GM12878 (cell line): ENCODE data around the gene WDR11. TPM values are rescaled to one million over a fixed set of nuclear protein-coding genes. Genes with fewer than 3 reads are reported as not detected.

Experiments used
- ATAC-seq: fragments of 200-7000 bp; cut with Tn5 transposase; 3 replicates; pipeline ENCODE4 v1.9.1; 2020; ENCODE audit warnings: mild to moderate bottlenecking, moderate library complexity
- BruUV-seq: library from RNA; stranded (reverse); fragments of 400-500 nt; replicated peaks from 2 replicates; lab custom pipeline; 2021; lab: Mats Ljungman, UMichigan
- CTCF ChIA-PET: fragments of 300-600 bp; sonication (Branson Sonifier 250); formaldehyde crosslinking; extraction: SDS; loops from one replicate; lab custom pipeline; 2021; ENCODE audit warnings: inconsistent platforms; lab: Yijun Ruan, JAX
- POLR2A ChIA-PET: fragments of 350-600 bp; formaldehyde crosslinking; extraction: SDS; loops from one replicate; lab custom pipeline; 2021; ENCODE audit warnings: inconsistent platforms; lab: Charles Lee
- RAD21 ChIA-PET: fragments of 300-600 bp; sonication (Branson Sonifier 250); formaldehyde crosslinking; loops from one replicate; lab custom pipeline; 2023; ENCODE audit warnings: antibody characterized with exemption; ENCODE audit not compliant: unreplicated experiment; lab: Charles Lee
- SMC1A ChIA-PET: fragments of 300-600 bp; sonication (Branson Sonifier 250); formaldehyde crosslinking; loops from one replicate; lab custom pipeline; 2023; ENCODE audit not compliant: unreplicated experiment, uncharacterized antibody; lab: Charles Lee
- DNase-seq: peaks from one replicate; pipeline ENCODE4 v3.0.0-alpha.2; 2011; ENCODE audit warnings: low read depth, low spot score
- FAIRE-seq: peaks from 3 replicates; lab custom pipeline; 2011; peaks lifted over from hg19 to GRCh38; lab: Jason Lieb, UNC
- H2AFZ ChIP-seq: 2 replicates; pipeline ENCODE4 v1.6.0; 2011; ENCODE audit warnings: low read depth, low read length, control low read depth; ENCODE audit not compliant: control insufficient read depth
- H3K27ac ChIP-seq: 2 replicates; pipeline ENCODE4 v1.5.1; 2011; ENCODE audit warnings: control low read depth; ENCODE audit not compliant: control insufficient read depth, insufficient read depth
- H3K27me3 ChIP-seq, 2 experiments: replicated peaks in 1 of 2; 2 replicates each; pipeline versions ENCODE4 v1.6.0 to v1.6.1; 2011; ENCODE audit warnings: low read length in 1 of 2; ENCODE audit not compliant: control insufficient read depth in 2 of 2, insufficient read depth in 2 of 2
- H3K36me3 ChIP-seq, 2 experiments: 2 replicates each; pipeline ENCODE4 v1.5.1; 2011; ENCODE audit warnings: low read length in 1 of 2; ENCODE audit not compliant: control insufficient read depth in 2 of 2, insufficient read depth in 2 of 2
- H3K4me1 ChIP-seq: 2 replicates; pipeline ENCODE4 v1.6.1; 2011; ENCODE audit warnings: mild to moderate bottlenecking, low read length, moderate library complexity, mixed read lengths; ENCODE audit not compliant: control insufficient read depth, insufficient read depth
- H3K4me2 ChIP-seq: 2 replicates; pipeline ENCODE4 v1.6.0; 2011; ENCODE audit warnings: control low read depth; ENCODE audit not compliant: control insufficient read depth, insufficient read depth
- H3K4me3 ChIP-seq: fragments of 200-600 bp; sonication (generic); 2 replicates; pipeline ENCODE4 v1.5.1; 2016
- H3K79me2 ChIP-seq: 2 replicates; pipeline ENCODE4 v1.6.0; 2011; ENCODE audit warnings: low read length; ENCODE audit not compliant: control insufficient read depth, insufficient read depth
- H3K9ac ChIP-seq: 2 replicates; pipeline ENCODE4 v1.8.0; 2011; ENCODE audit warnings: low read length, control low read depth, mixed read lengths; ENCODE audit not compliant: control insufficient read depth, insufficient read depth
- H3K9me3 ChIP-seq: replicated peaks from 3 replicates; pipeline ENCODE4 v1.5.1; 2011; ENCODE audit warnings: mild to moderate bottlenecking, low read length; ENCODE audit not compliant: control insufficient read depth, insufficient read depth
- H4K20me1 ChIP-seq: 2 replicates; pipeline ENCODE4 v1.6.0; 2011; ENCODE audit not compliant: control insufficient read depth, insufficient read depth
- WGBS: methylation state at CpG from one replicate; pipeline ENCODE4 v1.1.6; 2016; ENCODE audit warnings: low lambda C conversion rate; ENCODE audit not compliant: insufficient replicate concordance, insufficient coverage; ENCODE audit errors: missing lambda C conversion rate; 5-methylcytosine and 5-hydroxymethylcytosine counted together
- in situ Hi-C: fragments of 300-500 bp; cut with MboI; formaldehyde crosslinking; loops from 9 replicates; pipeline ENCODE4 v1.14.3; 2018; ENCODE audit warnings: mixed read lengths
- intact Hi-C: fragments of 100-400 bp; cut with micrococcal nuclease; formaldehyde crosslinking; loops from one replicate; pipeline ENCODE4 v1.14.2; 2022; ENCODE audit not compliant: unreplicated experiment
- polyA plus RNA-seq, 11 experiments: library from polyadenylated mRNA; depleted of rRNA in 4 of 11; unstranded in 6 of 11; stranded (reverse) in 5 of 11; fragments of >200 nt; fragmentation: Nextera tagmentation in 4 of 11; fragmentation: Illumina TruSeq in 1 of 11; extraction: Ambion mirVana in 4 of 11; extraction: Trizol in 1 of 11; gene quantifications; 1 replicate in 1 of 11; 2 replicates in 10 of 11; pipeline versions ENCODE4 v1.2.1 to v1.2.3, GENCODE V29; 2011 to 2016; ENCODE audit warnings: inconsistent platforms in 2 of 11, missing spikeins in 2 of 11, low read depth in 1 of 11
- total RNA-seq, 4 experiments: library from RNA; depleted of rRNA in 3 of 4; stranded (reverse); fragments of >200 nt in 3 of 4; fragmentation: Illumina TruSeq in 1 of 4; extraction: Trizol in 1 of 4; gene quantifications; 2 replicates each; pipeline versions ENCODE4 v1.2.1 to v1.2.3, GENCODE V29; 2013 to 2021
- TF ChIP-seq, protein P1 (sequence below): fragments of 450-650 bp; IDR thresholded peaks from 2 replicates; pipeline ENCODE4 v1.6.1; 2017; ENCODE audit warnings: mild to moderate bottlenecking, moderate library complexity

Gene WDR11
- total and polyA plus RNA-seq, 10 of the 15 experiments (the other 5 are each of a cell fraction or from before 2014, with no cell fraction given) = 21.3 to 132 (median 42.6) TPM

DNA sequence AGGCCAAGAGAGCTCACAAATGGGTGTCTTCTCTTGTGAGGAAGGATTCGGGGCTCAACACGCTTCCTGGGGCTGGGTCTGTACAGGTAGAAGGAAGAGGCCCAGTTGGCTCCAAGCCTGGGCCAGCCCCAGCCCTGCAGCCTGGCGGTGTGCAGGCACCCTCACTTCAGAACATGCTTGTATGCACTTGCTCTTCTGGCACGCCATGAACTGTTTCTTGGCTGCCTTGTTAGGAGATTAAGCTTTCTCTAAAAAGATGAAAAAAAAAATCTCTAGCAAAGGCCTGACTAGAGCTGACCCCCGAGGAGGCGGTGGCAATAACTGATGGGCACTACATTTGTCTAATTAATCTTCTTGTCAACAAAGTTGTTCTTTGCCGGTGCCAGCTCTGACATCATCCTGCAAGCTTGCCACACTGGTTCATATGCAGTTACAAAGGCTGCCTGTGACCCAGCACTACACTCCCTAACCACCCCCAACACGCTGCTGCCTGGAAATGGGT lies 94.7 kb downstream of the WDR11 start:
- FAIRE-seq = no peak
- no peak for ATAC-seq
- Histone ChIP-seq H3K4me1 (no peaks in the 10 kb centered on the region), H3K4me3 (no peak overlapping the region), H4K20me1 (no peaks in the 10 kb centered on the region), H3K27me3 (peaks cover 5 to 8% of the 10 kb centered on the region in 2 experiments), H2AFZ (no peak overlapping the region), H3K9me3 (no peaks in the 10 kb centered on the region), H3K9ac (no peak overlapping the region), H3K27ac (no peak overlapping the region), H3K36me3 (no peaks in the 10 kb centered on the region), H3K4me2 (no peak overlapping the region), H3K79me2 (no peaks in the 10 kb centered on the region)
- intact Hi-C loops = no loop called here
- DNase-seq = no peak
- ChIA-PET CTCF (interaction anchor here (0.7 to 1.2 kb wide), 4 partner anchors 14 to 789 kb away, joined by 3 to 4 read pairs (median 3); no protein-coding TSS in a partner anchor), RAD21 (no interaction called here), SMC1A (interaction anchor here (0.6 to 1.4 kb wide), 3 partner anchors 9 to 1772 kb away, joined by 3 to 6 read pairs (median 3); no protein-coding TSS in a partner anchor), POLR2A (no interaction called here)
- BruUV-seq = no TSS peak
- 33% methylated on average over 8 of the region's 8 CpGs for WGBS
- TF ChIP-seq, protein P1, sequence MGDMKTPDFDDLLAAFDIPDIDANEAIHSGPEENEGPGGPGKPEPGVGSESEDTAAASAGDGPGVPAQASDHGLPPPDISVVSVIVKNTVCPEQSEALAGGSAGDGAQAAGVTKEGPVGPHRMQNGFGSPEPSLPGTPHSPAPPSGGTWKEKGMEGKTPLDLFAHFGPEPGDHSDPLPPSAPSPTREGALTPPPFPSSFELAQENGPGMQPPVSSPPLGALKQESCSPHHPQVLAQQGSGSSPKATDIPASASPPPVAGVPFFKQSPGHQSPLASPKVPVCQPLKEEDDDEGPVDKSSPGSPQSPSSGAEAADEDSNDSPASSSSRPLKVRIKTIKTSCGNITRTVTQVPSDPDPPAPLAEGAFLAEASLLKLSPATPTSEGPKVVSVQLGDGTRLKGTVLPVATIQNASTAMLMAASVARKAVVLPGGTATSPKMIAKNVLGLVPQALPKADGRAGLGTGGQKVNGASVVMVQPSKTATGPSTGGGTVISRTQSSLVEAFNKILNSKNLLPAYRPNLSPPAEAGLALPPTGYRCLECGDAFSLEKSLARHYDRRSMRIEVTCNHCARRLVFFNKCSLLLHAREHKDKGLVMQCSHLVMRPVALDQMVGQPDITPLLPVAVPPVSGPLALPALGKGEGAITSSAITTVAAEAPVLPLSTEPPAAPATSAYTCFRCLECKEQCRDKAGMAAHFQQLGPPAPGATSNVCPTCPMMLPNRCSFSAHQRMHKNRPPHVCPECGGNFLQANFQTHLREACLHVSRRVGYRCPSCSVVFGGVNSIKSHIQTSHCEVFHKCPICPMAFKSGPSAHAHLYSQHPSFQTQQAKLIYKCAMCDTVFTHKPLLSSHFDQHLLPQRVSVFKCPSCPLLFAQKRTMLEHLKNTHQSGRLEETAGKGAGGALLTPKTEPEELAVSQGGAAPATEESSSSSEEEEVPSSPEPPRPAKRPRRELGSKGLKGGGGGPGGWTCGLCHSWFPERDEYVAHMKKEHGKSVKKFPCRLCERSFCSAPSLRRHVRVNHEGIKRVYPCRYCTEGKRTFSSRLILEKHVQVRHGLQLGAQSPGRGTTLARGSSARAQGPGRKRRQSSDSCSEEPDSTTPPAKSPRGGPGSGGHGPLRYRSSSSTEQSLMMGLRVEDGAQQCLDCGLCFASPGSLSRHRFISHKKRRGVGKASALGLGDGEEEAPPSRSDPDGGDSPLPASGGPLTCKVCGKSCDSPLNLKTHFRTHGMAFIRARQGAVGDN = no peak
- in situ Hi-C loops = loop anchor here (5.0 kb wide), 1 partner anchor 786 kb away; no protein-coding TSS in a partner anchor
